HG03432 (cell line): ENCODE results near the gene CD33.

Source experiments
- ATAC-seq: cut with Tn5 transposase; IDR thresholded peaks from one replicate; pipeline ENCODE4 v1.9.1; 2021; ENCODE audit warnings: mild to moderate bottlenecking, moderate library complexity; ENCODE audit not compliant: unreplicated experiment

CD33 gene

DNA sequence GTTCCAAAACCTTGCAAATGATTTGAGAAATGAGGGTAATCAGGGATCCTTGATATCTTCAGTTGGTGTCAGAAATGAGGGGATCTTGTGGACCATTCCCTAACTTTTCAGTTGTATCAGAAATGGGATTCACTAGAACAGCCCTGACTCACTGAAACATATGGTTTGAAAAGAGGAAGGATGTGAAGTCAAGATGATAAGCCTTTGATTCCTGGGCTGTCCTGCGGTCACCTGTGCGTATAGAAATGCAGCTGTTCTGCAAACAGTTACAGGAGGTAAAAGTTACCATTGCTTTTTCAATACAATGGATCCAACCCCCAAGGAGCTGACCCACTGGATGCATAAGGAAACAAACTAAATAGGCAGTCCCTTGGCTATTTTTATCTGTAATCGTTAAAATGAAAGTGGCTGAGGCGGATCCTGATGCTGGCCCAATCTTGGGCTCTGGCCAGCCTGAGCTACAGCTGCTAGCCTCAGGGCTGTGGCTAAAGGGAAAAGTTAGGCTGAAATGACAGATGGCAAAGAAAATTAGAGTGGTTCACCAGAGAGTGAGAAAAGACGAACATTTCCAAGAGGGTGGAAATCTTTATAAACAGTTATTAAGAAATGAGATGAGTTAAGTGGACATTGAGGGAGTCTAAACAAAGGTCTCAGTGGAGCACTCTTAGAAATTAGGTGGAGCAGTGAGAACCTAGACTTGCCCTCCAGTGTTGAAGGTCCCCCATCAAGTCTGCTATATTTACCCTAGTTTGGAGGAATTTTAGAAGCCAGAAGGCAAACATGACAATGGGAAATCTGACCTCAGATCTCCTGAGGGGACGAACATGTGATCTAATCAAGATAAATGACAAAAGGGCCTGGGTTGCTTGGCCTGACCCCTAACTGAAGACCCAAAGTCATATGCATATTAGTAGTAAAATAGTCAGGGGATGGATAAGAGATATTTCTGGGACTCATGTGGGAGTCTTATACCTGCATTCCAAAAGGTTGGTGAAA is 33.6 kb downstream of the CD33 start:
- ATAC-seq: no peak

GRCh38 chr19:51259348-51260245 is 34.7 kb downstream of the CD33 start:
- no peak for ATAC-seq

- ATAC-seq: no peak
Observed at GRCh38 chr19:51263808-51264207, 38.9 kb downstream of the CD33 start.

DNA sequence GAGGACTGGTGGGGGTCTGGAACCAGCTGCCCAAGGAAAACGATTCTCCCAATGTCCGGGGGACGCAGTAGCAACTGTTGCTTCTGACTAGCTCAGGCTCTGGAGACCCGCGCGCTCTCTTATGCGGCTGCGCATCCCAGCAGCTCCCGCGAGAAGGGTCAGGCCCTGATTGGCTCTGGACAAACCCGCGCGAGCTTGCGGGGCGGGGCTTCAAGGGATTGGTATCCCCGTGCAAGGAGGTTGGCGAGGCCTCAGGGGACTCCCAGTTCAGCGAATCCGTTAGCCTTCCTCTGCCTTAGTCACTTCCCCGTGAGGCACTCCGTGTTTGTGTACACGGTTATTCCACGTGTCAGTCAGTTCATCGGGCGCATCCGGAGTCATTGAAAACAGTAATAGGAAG is 46.2 kb downstream of the CD33 start:
- ATAC-seq: no peak

DNA sequence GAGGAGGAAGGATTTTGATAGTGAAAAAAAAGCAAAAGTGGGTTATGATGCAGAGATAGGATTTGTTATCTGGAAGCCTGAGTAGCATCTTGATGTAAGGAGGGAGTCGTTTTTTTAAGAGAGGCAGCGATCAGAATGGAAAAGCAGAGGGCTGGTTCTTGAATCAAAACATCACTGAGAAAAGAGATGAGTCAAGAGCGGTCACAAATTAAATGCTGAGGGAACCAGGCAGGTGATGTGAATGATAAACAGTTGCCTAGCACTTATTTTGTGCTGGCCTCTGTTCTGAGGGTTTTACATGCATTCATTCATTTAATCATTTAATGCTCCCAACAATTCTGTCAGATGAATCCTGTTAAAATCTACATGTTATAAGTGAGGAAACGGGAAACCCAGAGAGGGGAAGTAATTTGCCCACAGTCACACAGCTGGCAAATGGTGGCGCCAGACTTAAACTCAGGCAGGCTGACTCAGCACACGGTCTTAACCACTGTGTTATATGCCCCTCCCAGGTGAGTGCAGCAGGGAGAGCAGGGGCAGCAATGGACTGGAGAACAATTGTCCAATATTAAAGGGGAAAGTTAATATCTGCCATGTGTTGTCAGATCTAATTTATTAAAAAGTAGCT is 47.4 kb downstream of the CD33 start:
- ATAC-seq: no peak

GRCh38 chr19:51274049-51274770 is 49.3 kb downstream of the CD33 start:
- no peak for ATAC-seq

- ATAC-seq: no peak
Observed at GRCh38 chr19:51277112-51277511, 52.2 kb downstream of the CD33 start.

GRCh38 chr19:51282335-51282734 is 57.5 kb downstream of the CD33 start:
- no peak for ATAC-seq

- no peak for ATAC-seq
Observed at GRCh38 chr19:51285682-51286081, 60.8 kb downstream of the CD33 start.
